HepG2 (cell line): ENCODE results near the gene ENTPD6. TPM values are rescaled to one million over a fixed set of nuclear protein-coding genes. Genes with fewer than 3 reads are reported as not detected.

Source experiments
- FOXC1 ChIP-seq: sonication (generic); formaldehyde crosslinking; IDR thresholded peaks from 2 replicates; pipeline ENCODE4 v1.8.0; 2022; ENCODE audit warnings: mild to moderate bottlenecking, missing genetic modification reagents, borderline replicate concordance
- GZF1 ChIP-seq: sonication (generic); formaldehyde crosslinking; IDR thresholded peaks from 2 replicates; pipeline ENCODE4 v1.5.1; 2020; ENCODE audit warnings: mild to moderate bottlenecking, missing genetic modification reagents
- KDM1A ChIP-seq: IDR thresholded peaks from 2 replicates; pipeline ENCODE4 v1.6.1; 2016; ENCODE audit warnings: missing compliant biosample characterization
- MYNN ChIP-seq: sonication (generic); formaldehyde crosslinking; IDR thresholded peaks from 2 replicates; pipeline ENCODE4 v1.4.0; 2020; ENCODE audit warnings: mild to moderate bottlenecking, low read depth, missing genetic modification reagents
- NCOA2 ChIP-seq: sonication (generic); formaldehyde crosslinking; IDR thresholded peaks from 2 replicates; pipeline ENCODE4 v1.8.0; 2022; ENCODE audit warnings: inconsistent platforms
- PAWR ChIP-seq: sonication (generic); formaldehyde crosslinking; IDR thresholded peaks from 2 replicates; pipeline ENCODE4 v1.4.0; 2020; ENCODE audit warnings: missing genetic modification reagents, mild to moderate bottlenecking, borderline replicate concordance
- SNAI1 ChIP-seq: sonication (generic); formaldehyde crosslinking; IDR thresholded peaks from 2 replicates; pipeline ENCODE4 v1.5.0; 2020; ENCODE audit warnings: mild to moderate bottlenecking, missing genetic modification reagents, borderline replicate concordance
- TBX3 ChIP-seq: fragments of 450-650 bp; IDR thresholded peaks from 2 replicates; pipeline ENCODE4 v1.6.1; 2017; ENCODE audit warnings: antibody characterized with exemption, mild to moderate bottlenecking, inconsistent platforms, borderline replicate concordance
- ZEB1 ChIP-seq: IDR thresholded peaks from 2 replicates; pipeline ENCODE4 v1.6.1; 2012; ENCODE audit warnings: mild to moderate bottlenecking, low read depth, inconsistent platforms; ENCODE audit not compliant: insufficient replicate concordance
- ZMAT3 ChIP-seq: sonication (generic); formaldehyde crosslinking; conservative IDR thresholded peaks from 2 replicates; pipeline ENCODE4 v1.7.0; 2021; ENCODE audit warnings: missing genetic modification reagents
- ZMYM2 ChIP-seq: sonication (generic); formaldehyde crosslinking; IDR thresholded peaks from 2 replicates; pipeline ENCODE4 v1.8.0; 2022; ENCODE audit warnings: mild to moderate bottlenecking, missing genetic modification reagents
- ZNF234 ChIP-seq: sonication (generic); formaldehyde crosslinking; conservative IDR thresholded peaks from 2 replicates; pipeline ENCODE4 v1.5.1; 2020; ENCODE audit warnings: mild to moderate bottlenecking, missing genetic modification reagents
- ZNF431 ChIP-seq: sonication (generic); formaldehyde crosslinking; IDR thresholded peaks from 2 replicates; pipeline ENCODE4 v1.9.0; 2022; ENCODE audit warnings: missing genetic modification reagents, low read depth, mild to moderate bottlenecking, borderline replicate concordance
- polyA plus RNA-seq, 8 experiments: library from polyadenylated mRNA; depleted of rRNA in 3 of 8; stranded (reverse) in 7 of 8; unstranded in 1 of 8; fragments of >200 nt; fragmentation: Illumina TruSeq in 4 of 8; extraction: Trizol in 4 of 8; gene quantifications; 2 replicates each; pipeline versions ENCODE4 v1.2.1 to v1.2.3, GENCODE V29; 2011 to 2016; ENCODE audit warnings: low read depth in 4 of 8, missing spikeins in 1 of 8, mixed read lengths in 1 of 8; ENCODE audit not compliant: insufficient read depth in 1 of 8
- total RNA-seq, 5 experiments: library from RNA; depleted of rRNA; stranded (reverse); fragments of >200 nt; fragmentation: Illumina TruSeq; extraction: Trizol; gene quantifications; 2 replicates each; pipeline ENCODE4 v1.2.3, GENCODE V29; 2016; ENCODE audit warnings: low read depth in 1 of 5
- TF ChIP-seq, protein P1 (sequence below): IDR thresholded peaks from 2 replicates; pipeline ENCODE4 v1.6.1; 2016; ENCODE audit warnings: missing genetic modification reagents, missing compliant biosample characterization
- TF ChIP-seq, protein P2 (sequence below): sonication (generic); formaldehyde crosslinking; IDR thresholded peaks from 2 replicates; pipeline ENCODE4 v1.5.0; 2020; ENCODE audit warnings: mild to moderate bottlenecking, missing genetic modification reagents, borderline replicate concordance
- TF ChIP-seq, protein P3 (sequence below): sonication (generic); formaldehyde crosslinking; IDR thresholded peaks from 2 replicates; pipeline ENCODE4 v1.5.0; 2020; ENCODE audit warnings: mild to moderate bottlenecking, missing genetic modification reagents, borderline replicate concordance

ENTPD6 gene
- total and polyA plus RNA-seq, 2 of the 13 experiments (the other 11 are each of a cell fraction or from before 2014, with no cell fraction given): 164 to 172 TPM

DNA sequence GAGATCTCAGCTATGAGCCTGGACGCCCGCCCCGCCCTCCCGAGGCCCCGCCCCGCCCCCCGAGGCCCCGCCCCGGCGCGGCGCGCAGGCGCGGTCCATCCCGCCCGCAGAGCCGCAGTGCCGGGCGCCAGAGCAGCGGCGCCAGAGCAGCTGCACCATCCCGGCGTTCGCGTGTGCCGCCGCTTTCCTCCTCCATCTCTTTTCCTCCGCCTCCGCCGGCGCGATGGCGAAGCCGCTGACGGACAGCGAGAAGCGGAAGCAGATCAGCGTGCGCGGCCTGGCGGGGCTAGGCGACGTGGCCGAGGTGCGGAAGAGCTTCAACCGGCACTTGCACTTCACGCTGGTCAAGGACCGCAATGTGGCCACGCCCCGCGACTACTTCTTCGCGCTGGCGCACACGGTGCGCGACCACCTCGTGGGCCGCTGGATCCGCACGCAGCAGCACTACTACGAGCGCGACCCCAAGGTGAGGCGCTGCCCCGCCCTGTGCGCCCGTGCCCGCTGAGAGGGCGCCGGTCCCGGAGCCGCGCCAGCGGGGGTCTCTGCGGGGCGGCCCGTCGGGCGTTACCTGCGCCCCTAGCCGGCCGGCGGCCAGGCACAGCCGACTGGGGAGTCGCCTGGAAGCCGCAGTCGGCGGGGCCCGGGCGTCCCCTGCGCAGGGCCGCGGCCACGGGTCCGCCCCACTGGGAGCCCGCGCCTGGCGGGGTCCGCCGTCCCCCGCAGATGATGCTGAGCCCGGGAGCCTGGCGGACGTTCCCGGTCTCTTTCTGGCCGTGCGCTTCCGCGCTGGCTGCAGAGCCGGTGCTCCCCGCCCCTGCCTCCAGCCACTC lies 52.7 kb downstream of the ENTPD6 start, which contains the start of gene PYGB (continued):
- TF ChIP-seq, protein P1, sequence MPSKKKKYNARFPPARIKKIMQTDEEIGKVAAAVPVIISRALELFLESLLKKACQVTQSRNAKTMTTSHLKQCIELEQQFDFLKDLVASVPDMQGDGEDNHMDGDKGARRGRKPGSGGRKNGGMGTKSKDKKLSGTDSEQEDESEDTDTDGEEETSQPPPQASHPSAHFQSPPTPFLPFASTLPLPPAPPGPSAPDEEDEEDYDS (CRISPR knock-in tag): peak; percentile 67; the same call in 1 of the 2 replicates
- TF ChIP-seq ZMYM2 (CRISPR knock-in tag) (no peak; the same call in 1 of the 2 replicates), MYNN (CRISPR knock-in tag) (peak; percentile 93; the same call in 1 of the 2 replicates), TBX3 (no peak), NCOA2 (CRISPR knock-in tag) (peak; percentile 69; the same call in 1 of the 2 replicates), FOXC1 (CRISPR knock-in tag) (peak; percentile 95; the same call in 1 of the 2 replicates), ZNF431 (peak; percentile 90; the same call in 1 of the 2 replicates), ZNF234 (peak; percentile 0; the same call in 1 of the 2 replicates), ZEB1 (no peak), SNAI1 (CRISPR knock-in tag) (no peak), GZF1 (CRISPR knock-in tag) (peak; percentile 90), KDM1A (CRISPR knock-in tag) (peak; percentile 70), ZMAT3 (CRISPR knock-in tag) (peak; percentile 94), PAWR (CRISPR knock-in tag) (0 out of 2 replicates have a peak, but pooled peaks have one; percentile 96)
- TF ChIP-seq, protein P2, sequence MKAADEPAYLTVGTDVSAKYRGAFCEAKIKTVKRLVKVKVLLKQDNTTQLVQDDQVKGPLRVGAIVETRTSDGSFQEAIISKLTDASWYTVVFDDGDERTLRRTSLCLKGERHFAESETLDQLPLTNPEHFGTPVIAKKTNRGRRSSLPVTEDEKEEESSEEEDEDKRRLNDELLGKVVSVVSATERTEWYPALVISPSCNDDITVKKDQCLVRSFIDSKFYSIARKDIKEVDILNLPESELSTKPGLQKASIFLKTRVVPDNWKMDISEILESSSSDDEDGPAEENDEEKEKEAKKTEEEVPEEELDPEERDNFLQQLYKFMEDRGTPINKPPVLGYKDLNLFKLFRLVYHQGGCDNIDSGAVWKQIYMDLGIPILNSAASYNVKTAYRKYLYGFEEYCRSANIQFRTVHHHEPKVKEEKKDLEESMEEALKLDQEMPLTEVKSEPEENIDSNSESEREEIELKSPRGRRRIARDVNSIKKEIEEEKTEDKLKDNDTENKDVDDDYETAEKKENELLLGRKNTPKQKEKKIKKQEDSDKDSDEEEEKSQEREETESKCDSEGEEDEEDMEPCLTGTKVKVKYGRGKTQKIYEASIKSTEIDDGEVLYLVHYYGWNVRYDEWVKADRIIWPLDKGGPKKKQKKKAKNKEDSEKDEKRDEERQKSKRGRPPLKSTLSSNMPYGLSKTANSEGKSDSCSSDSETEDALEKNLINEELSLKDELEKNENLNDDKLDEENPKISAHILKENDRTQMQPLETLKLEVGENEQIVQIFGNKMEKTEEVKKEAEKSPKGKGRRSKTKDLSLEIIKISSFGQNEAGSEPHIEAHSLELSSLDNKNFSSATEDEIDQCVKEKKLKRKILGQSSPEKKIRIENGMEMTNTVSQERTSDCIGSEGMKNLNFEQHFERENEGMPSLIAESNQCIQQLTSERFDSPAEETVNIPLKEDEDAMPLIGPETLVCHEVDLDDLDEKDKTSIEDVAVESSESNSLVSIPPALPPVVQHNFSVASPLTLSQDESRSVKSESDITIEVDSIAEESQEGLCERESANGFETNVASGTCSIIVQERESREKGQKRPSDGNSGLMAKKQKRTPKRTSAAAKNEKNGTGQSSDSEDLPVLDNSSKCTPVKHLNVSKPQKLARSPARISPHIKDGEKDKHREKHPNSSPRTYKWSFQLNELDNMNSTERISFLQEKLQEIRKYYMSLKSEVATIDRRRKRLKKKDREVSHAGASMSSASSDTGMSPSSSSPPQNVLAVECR (CRISPR knock-in tag): peak; percentile 94
- TF ChIP-seq, protein P3, sequence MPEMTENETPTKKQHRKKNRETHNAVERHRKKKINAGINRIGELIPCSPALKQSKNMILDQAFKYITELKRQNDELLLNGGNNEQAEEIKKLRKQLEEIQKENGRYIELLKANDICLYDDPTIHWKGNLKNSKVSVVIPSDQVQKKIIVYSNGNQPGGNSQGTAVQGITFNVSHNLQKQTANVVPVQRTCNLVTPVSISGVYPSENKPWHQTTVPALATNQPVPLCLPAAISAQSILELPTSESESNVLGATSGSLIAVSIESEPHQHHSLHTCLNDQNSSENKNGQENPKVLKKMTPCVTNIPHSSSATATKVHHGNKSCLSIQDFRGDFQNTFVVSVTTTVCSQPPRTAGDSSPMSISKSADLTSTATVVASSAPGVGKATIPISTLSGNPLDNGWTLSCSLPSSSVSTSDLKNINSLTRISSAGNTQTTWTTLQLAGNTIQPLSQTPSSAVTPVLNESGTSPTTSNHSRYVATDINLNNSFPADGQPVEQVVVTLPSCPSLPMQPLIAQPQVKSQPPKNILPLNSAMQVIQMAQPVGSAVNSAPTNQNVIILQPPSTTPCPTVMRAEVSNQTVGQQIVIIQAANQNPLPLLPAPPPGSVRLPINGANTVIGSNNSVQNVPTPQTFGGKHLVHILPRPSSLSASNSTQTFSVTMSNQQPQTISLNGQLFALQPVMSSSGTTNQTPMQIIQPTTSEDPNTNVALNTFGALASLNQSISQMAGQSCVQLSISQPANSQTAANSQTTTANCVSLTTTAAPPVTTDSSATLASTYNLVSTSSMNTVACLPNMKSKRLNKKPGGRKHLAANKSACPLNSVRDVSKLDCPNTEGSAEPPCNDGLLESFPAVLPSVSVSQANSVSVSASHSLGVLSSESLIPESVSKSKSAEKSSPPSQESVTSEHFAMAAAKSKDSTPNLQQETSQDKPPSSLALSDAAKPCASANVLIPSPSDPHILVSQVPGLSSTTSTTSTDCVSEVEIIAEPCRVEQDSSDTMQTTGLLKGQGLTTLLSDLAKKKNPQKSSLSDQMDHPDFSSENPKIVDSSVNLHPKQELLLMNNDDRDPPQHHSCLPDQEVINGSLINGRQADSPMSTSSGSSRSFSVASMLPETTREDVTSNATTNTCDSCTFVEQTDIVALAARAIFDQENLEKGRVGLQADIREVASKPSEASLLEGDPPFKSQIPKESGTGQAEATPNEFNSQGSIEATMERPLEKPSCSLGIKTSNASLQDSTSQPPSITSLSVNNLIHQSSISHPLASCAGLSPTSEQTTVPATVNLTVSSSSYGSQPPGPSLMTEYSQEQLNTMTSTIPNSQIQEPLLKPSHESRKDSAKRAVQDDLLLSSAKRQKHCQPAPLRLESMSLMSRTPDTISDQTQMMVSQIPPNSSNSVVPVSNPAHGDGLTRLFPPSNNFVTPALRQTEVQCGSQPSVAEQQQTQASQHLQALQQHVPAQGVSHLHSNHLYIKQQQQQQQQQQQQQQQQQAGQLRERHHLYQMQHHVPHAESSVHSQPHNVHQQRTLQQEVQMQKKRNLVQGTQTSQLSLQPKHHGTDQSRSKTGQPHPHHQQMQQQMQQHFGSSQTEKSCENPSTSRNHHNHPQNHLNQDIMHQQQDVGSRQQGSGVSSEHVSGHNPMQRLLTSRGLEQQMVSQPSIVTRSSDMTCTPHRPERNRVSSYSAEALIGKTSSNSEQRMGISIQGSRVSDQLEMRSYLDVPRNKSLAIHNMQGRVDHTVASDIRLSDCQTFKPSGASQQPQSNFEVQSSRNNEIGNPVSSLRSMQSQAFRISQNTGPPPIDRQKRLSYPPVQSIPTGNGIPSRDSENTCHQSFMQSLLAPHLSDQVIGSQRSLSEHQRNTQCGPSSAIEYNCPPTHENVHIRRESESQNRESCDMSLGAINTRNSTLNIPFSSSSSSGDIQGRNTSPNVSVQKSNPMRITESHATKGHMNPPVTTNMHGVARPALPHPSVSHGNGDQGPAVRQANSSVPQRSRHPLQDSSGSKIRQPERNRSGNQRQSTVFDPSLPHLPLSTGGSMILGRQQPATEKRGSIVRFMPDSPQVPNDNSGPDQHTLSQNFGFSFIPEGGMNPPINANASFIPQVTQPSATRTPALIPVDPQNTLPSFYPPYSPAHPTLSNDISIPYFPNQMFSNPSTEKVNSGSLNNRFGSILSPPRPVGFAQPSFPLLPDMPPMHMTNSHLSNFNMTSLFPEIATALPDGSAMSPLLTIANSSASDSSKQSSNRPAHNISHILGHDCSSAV: no peak
